Transverse colon (tissue), 4 donors: ENCODE data around the gene CCNQ. TPM values are rescaled to one million over a fixed set of nuclear protein-coding genes. Genes with fewer than 3 reads are reported as not detected.
A peak's percentile ranks its signal among the peaks of the same experiment; 100 is the strongest.

Experiments
- DNase-seq: peaks from one replicate; pipeline ENCODE4 v3.0.0-alpha.2; 2019
- H3K27ac ChIP-seq, 4 donors: fragments of 200-600 bp; sonication (generic); 2 replicates each; pipeline ENCODE4 v1.5.1; 2016 to 2018; ENCODE audit warnings: inconsistent platforms in 4 of 4
- H3K27me3 ChIP-seq: fragments of 200-600 bp; sonication (generic); 2 replicates; pipeline ENCODE4 v1.5.1; 2017; ENCODE audit warnings: inconsistent platforms
- H3K36me3 ChIP-seq, 4 donors: fragments of 200-600 bp; sonication (generic); 2 replicates each; pipeline ENCODE4 v1.5.1; 2017 to 2019; ENCODE audit warnings: inconsistent platforms in 4 of 4
- H3K4me1 ChIP-seq, 4 donors: fragments of 200-600 bp; sonication (generic); 2 replicates each; pipeline ENCODE4 v1.5.1; 2017 to 2020; ENCODE audit warnings: inconsistent platforms in 4 of 4
- H3K4me3 ChIP-seq, 4 donors: fragments of 200-600 bp; sonication (generic); 1 replicate in 1 of 4; 2 replicates in 3 of 4; pipeline versions ENCODE4 v1.5.1 to v1.6.1; 2017 to 2019; ENCODE audit warnings: inconsistent platforms in 4 of 4
- H3K9me3 ChIP-seq, 2 donors: fragments of 200-600 bp; sonication (generic); 2 replicates each; pipeline ENCODE4 v1.5.1; 2017 to 2019; ENCODE audit warnings: inconsistent platforms in 2 of 2
- CTCF ChIP-seq, 5 experiments: fragments of 200-600 bp in 3 of 5; fragments of 450-650 bp in 2 of 5; sonication (generic) in 3 of 5; IDR thresholded peaks; 1 replicate in 2 of 5; 2 replicates in 3 of 5; pipeline ENCODE4 v1.5.1; 2016 to 2017; ENCODE audit warnings: antibody characterized with exemption in 5 of 5, inconsistent platforms in 3 of 5, mild to moderate bottlenecking in 2 of 5, moderate library complexity in 1 of 5
- EP300 ChIP-seq: sonication (generic); formaldehyde crosslinking; IDR thresholded peaks from one replicate; pipeline ENCODE4 v1.6.1; 2017; ENCODE audit warnings: antibody characterized with exemption, low read depth
- POLR2A ChIP-seq: fragments of 450-650 bp; IDR thresholded peaks from one replicate; pipeline ENCODE4 v1.6.1; 2016; ENCODE audit warnings: antibody characterized with exemption, mild to moderate bottlenecking, moderate library complexity
- POLR2AphosphoS5 ChIP-seq, 3 donors: sonication (generic); formaldehyde crosslinking; IDR thresholded peaks; one replicate each; pipeline ENCODE4 v1.6.1; 2016; ENCODE audit warnings: antibody characterized with exemption in 3 of 3
- WGBS, 2 donors: methylation state at CpG; one replicate each; pipeline ENCODE4 v1.1.5; 2018; ENCODE audit warnings: low coverage in 1 of 2; 5-methylcytosine and 5-hydroxymethylcytosine counted together
- in situ Hi-C, 4 donors: fragments of 200-750 bp; cut with MboI; loops; one replicate each; pipeline versions ENCODE4 v1.15.0 to v1.15.1; 2017; ENCODE audit warnings: low sequenced_read_pairs in 3 of 4, low pct_ligation_motif_present in 1 of 4, low pct_unique_long_range_greater_than_20kb in 1 of 4
- intact Hi-C: fragments of 100-400 bp; cut with DNase I; formaldehyde crosslinking; loops from one replicate; pipeline ENCODE4 v1.15.1; 2023; ENCODE audit warnings: low total_unique reads
- total RNA-seq, 4 donors: library from RNA; depleted of rRNA; stranded (reverse); fragments of >200 nt; gene quantifications; one replicate each; pipeline ENCODE4 v1.1.0, GENCODE V29; 2016

CCNQ gene
- total RNA-seq, 4 donors from 2014 or later, result 5.2 to 32.5 (median 26.8) TPM

DNA sequence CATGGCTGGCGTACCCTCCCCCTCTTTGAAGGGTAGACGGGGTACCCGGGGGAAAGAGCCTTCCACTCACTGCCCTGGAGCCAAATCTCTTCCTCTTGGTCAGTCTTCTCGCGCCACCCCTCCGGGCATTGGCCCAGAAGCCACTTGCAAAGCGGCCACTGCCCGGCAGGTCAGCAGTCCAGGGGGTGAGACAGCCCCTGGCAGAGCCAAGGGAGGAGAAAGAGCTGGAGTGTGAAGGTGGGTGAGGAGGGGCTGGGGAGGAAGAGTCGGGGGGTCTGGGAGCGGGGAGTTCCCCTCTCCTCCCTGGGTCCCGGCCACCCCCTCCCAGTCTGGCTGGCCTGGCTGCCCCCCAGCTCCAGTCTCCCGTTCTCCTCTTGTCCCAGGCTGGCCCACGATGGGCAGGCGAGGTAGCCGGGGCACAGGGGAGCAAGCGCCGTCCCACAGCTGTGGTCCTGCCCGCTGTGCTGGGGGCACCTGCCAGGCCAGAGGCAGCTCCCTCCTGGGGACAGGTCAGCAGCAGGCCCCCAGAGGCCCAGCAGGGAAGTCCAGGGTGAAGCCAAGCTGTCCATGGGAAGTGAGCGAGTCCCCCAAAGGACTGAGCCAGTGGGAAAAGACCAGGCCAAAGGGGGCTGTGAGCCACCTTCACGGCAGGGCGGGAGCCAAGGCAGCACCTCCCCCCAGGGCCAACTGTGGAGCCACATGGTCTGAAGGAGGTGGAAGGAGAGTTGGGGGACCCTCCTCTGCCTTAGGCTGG, 26.5 kb upstream of the CCNQ start:
- H3K36me3 ChIP-seq, result no peaks in the 10 kb centered on the region
- no peak overlapping the region for H3K27ac ChIP-seq
- in situ Hi-C loops, result no loop called here
- intact Hi-C loops, result no loop called here
- H3K4me3 ChIP-seq, result no peak overlapping the region
- no peak for DNase-seq
- WGBS, 2 donors, result 87% methylated on average over 21 of the region's 21 CpGs; no CpG with 5 or more reads in 1 of the 2 donors
- H3K9me3 ChIP-seq, result no peaks in the 10 kb centered on the region
- no peak for TF ChIP-seq POLR2AphosphoS5 (IDR thresholded peaks at IDR 0.05)
- no peak for TF ChIP-seq CTCF (IDR thresholded peaks at IDR 0.05)
- TF ChIP-seq EP300, result no peak
- no peak for TF ChIP-seq POLR2A
- H3K4me1 ChIP-seq, result no peaks in the 10 kb centered on the region
- no peaks in the 10 kb centered on the region for H3K27me3 ChIP-seq

- H3K27me3 ChIP-seq, result no peaks in the 10 kb centered on the region
- 71% methylated on average over 11 of the region's 15 CpGs; no CpG with 5 or more reads in 1 of the 2 donors for WGBS, 2 donors
- in situ Hi-C loops, result no loop called here
- no peak overlapping the region for H3K27ac ChIP-seq
- no peak for DNase-seq
- H3K4me3 ChIP-seq, result no peak overlapping the region
- H3K9me3 ChIP-seq, result no peaks in the 10 kb centered on the region
- H3K4me1 ChIP-seq, result no peaks in the 10 kb centered on the region
- intact Hi-C loops, result no loop called here
- H3K36me3 ChIP-seq, result no peaks in the 10 kb centered on the region
- TF ChIP-seq CTCF (IDR thresholded peaks at IDR 0.05), result no peak
Observed at GRCh38 chrX:153624196-153625091, 25.5 kb upstream of the CCNQ start.

- Histone ChIP-seq H3K4me1 (no peaks in the 10 kb centered on the region), H3K36me3 (no peaks in the 10 kb centered on the region), H3K9me3 (no peaks in the 10 kb centered on the region), H3K27ac (no peak overlapping the region), H3K4me3 (no peak overlapping the region), H3K27me3 (no peaks in the 10 kb centered on the region)
- 78% methylated on average over 16 of the region's 16 CpGs; no CpG with 5 or more reads in 1 of the 2 donors for WGBS, 2 donors
- peak; percentile 0 for DNase-seq
- intact Hi-C loops (no loop called here), in situ Hi-C loops (no loop called here)
- no peak for TF ChIP-seq POLR2AphosphoS5 (IDR thresholded peaks at IDR 0.05)
- TF ChIP-seq CTCF (IDR thresholded peaks at IDR 0.05), result no peak
- TF ChIP-seq POLR2A, result no peak
Observed at GRCh38 chrX:153623310-153624029, 24.5 kb upstream of the CCNQ start.
